ENCODE results near the gene FEV.

DNA sequence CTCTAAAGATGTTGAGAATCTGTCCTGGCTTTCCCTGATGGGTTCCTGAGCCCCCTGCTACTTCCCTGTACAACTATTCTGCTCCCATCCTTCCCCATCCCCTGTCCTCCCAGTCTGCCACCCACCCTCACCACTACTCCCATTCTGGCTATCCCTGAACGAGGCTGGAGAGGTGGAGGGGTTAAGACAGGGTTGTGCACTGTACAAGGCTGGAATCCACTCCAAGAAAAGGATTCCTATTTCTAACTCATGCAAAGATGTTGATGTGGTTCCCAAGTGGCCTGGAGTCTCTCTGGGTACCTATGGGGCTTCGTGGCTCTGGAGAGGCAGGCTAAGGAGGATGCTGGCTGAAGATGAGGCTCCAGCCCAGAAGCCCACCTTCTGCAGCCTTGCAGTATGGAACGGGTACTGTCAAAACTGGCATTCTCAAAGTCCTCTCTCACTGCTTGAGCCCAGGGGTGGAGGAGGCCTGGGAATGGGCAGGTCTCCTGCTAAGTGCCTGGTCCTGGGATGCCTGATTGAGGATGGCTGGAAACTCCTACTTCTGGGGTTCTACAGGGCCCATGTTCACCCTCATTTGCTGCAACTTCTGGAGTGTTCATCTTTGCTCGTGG is 1.3 kb upstream of the FEV start:
- TF ChIP-seq, protein P1, sequence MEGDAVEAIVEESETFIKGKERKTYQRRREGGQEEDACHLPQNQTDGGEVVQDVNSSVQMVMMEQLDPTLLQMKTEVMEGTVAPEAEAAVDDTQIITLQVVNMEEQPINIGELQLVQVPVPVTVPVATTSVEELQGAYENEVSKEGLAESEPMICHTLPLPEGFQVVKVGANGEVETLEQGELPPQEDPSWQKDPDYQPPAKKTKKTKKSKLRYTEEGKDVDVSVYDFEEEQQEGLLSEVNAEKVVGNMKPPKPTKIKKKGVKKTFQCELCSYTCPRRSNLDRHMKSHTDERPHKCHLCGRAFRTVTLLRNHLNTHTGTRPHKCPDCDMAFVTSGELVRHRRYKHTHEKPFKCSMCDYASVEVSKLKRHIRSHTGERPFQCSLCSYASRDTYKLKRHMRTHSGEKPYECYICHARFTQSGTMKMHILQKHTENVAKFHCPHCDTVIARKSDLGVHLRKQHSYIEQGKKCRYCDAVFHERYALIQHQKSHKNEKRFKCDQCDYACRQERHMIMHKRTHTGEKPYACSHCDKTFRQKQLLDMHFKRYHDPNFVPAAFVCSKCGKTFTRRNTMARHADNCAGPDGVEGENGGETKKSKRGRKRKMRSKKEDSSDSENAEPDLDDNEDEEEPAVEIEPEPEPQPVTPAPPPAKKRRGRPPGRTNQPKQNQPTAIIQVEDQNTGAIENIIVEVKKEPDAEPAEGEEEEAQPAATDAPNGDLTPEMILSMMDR (IDR thresholded peaks at IDR 0.05; ENCODE audit: low read length): no peak
- TF ChIP-seq EZH2 (optimal IDR thresholded peaks at IDR 0.05; ENCODE audit: low read depth, low read length) (no peak), EZH2phosphoT487 (IDR thresholded peaks at IDR 0.05; ENCODE audit: low read length) (no peak)
